ENCODE results near the gene MYH6. TPM values are rescaled to one million over a fixed set of nuclear protein-coding genes. Genes with fewer than 3 reads are reported as not detected.
A peak's percentile ranks its signal among the peaks of the same experiment; 100 is the strongest.

MYH6 gene
- total RNA-seq, 2 experiments from 2014 or later, result 0.08 to 0.10 TPM

DNA sequence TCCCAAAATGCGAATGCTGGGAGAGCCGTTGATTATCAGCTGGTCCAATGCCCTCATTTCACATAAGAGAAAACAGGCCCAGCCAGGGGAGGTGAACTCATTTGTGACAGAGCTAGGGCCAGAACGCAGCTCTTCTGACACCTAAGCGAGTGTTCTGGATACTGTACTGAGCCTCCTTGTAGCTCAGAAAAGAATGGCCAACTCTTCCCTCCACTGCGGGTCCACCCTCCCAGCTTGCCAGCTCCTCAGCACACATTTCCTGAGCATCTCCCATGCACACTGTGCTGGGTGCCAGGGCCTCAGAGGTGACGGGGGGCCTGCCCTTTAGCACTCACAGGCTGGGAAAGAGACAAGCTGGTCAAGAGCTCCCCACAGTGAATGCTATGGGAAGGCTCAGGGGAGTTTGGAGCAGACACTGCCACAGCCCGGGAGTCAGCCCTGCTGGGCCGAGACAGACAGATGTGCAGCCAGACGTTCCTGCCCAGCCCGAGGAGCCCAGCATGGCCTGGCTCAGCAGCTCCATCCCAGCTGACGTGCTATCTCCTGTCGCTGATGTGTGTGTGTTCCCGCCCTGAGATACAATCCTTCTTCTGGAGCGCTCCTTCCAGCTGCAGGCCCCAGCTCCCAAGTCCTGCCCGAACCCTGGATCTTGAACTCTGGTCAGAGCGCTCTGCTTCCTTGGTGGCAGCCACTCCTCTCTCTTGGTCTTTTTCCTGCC, 27.7 kb downstream of the MYH6 start:
- no peaks in the 10 kb centered on the region for H3K36me3 Mint-ChIP-seq (ENCODE audit: low read depth)
- no peak overlapping the region for H3K4me3 Mint-ChIP-seq
- ChIA-PET CTCF (interaction anchor here (0.6 to 3.1 kb wide), 27 partner anchors 8 to 312 kb away, joined by 3 to 27 read pairs (median 4); partner anchors contain the start of genes EFS and SLC22A17), POLR2A (interaction anchor here (1.4 to 2.7 kb wide), 2 partner anchors 54 to 59 kb away, joined by 3 to 10 read pairs; partner anchors contain the start of gene PABPN1)
- no peak overlapping the region for H3K27ac Mint-ChIP-seq
- DNase-seq, result no peak
- no peaks in the 10 kb centered on the region for H3K4me1 Mint-ChIP-seq
- no peaks in the 10 kb centered on the region for H3K9me3 Mint-ChIP-seq
- H3K27me3 Mint-ChIP-seq, result peaks cover 3% of the 10 kb centered on the region

GRCh38 chr14:23379366-23380196, 28.5 kb downstream of the MYH6 start:
- ChIA-PET POLR2A (interaction anchor here (1.4 to 2.7 kb wide), 2 partner anchors 53 to 58 kb away, joined by 3 to 10 read pairs; partner anchors contain the start of gene PABPN1), CTCF (interaction anchor here (0.6 to 3.1 kb wide), 27 partner anchors 9 to 311 kb away, joined by 3 to 27 read pairs (median 4); partner anchors contain the start of genes EFS and SLC22A17)
- no peaks in the 10 kb centered on the region for H3K36me3 Mint-ChIP-seq (ENCODE audit: low read depth)
- peak; percentile 63 for DNase-seq
- H3K4me1 Mint-ChIP-seq, result no peaks in the 10 kb centered on the region
- H3K4me3 Mint-ChIP-seq, result no peak overlapping the region
- H3K27ac Mint-ChIP-seq, result no peak overlapping the region
- H3K27me3 Mint-ChIP-seq, result peaks cover 3% of the 10 kb centered on the region
- no peaks in the 10 kb centered on the region for H3K9me3 Mint-ChIP-seq

- no peak for DNase-seq
- no peak overlapping the region for H3K27ac Mint-ChIP-seq
- peaks cover 3% of the 10 kb centered on the region for H3K27me3 Mint-ChIP-seq
- no peaks in the 10 kb centered on the region for H3K36me3 Mint-ChIP-seq (ENCODE audit: low read depth)
- no peaks in the 10 kb centered on the region for H3K4me1 Mint-ChIP-seq
- H3K9me3 Mint-ChIP-seq, result no peaks in the 10 kb centered on the region
- CTCF ChIA-PET, result interaction anchor here (1.8 to 3.1 kb wide), 3 partner anchors 11 to 258 kb away, joined by 7 to 27 read pairs (median 7); no protein-coding TSS in a partner anchor
- no peak overlapping the region for H3K4me3 Mint-ChIP-seq
- POLR2A ChIA-PET, result no interaction called here
Observed at GRCh38 chr14:23378612-23379220, 29.4 kb downstream of the MYH6 start.

DNA sequence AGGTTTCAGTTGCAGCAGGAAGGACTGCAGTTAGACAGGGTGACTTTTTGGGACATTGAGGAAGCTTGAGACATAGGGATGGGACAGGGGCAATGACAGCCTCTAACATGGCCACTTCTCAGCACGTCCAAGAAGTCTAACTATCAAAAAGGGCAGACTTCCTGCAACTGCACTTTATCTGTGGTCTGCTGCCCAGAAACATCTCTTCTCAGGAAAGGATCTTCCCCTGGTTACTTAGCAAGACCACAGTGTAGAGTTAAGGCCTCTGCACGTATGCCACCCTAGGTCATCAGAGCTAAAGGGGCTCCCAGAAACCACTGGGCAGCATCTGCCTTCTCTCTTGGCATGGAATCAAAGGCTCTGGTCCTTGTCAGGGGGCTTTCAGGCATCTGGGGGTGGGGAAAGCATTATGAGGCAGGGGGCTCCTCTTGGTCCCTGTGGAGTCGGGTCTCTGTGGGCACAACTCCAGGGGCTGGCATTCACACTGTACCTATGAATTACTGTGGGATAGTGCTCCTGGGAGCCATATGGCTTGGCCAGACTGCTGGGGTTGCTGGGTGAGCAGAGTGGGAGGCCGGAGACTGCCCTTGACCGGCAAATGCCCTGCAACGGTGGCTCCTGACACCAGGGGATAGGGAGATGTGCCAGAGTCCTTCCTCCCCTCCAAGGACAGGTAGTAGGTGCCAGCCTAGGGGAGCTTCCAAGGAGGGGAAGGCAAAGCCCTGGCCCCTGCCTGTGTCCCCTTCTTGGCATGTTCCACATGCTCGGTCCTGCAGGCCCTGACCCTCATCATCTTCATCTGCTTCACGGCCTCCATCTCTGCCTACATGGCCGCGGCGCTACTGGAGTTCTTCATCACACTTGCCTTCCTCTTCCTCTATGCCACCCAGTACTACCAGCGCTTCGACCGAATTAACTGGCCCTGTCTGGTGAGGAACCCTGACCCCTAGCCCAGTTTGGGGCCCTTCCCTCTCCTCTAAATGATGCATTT, 30.2 kb downstream of the MYH6 start:
- POLR2A ChIA-PET, result no interaction called here
- CTCF ChIA-PET, result no interaction called here

GRCh38 chr14:23377198-23377550, 30.9 kb downstream of the MYH6 start:
- H3K27ac Mint-ChIP-seq, result no peak overlapping the region
- no peaks in the 10 kb centered on the region for H3K36me3 Mint-ChIP-seq (ENCODE audit: low read depth)
- ChIA-PET CTCF (interaction anchor here (1.1 kb wide), 1 partner anchor 25 kb away, joined by 3 read pairs; the partner anchor contains the start of gene SLC22A17), POLR2A (no interaction called here)
- no peak for DNase-seq
- no peaks in the 10 kb centered on the region for H3K9me3 Mint-ChIP-seq
- no peak overlapping the region for H3K4me3 Mint-ChIP-seq
- no peaks in the 10 kb centered on the region for H3K4me1 Mint-ChIP-seq
- H3K27me3 Mint-ChIP-seq, result peaks cover 3% of the 10 kb centered on the region

More for the DNA sequence above, 30.2 kb downstream of the MYH6 start:
- no peaks in the 10 kb centered on the region for H3K9me3 Mint-ChIP-seq
- H3K27me3 Mint-ChIP-seq, result peaks cover 3% of the 10 kb centered on the region
- H3K36me3 Mint-ChIP-seq (ENCODE audit: low read depth), result no peaks in the 10 kb centered on the region
- no peak overlapping the region for H3K27ac Mint-ChIP-seq
- no peaks in the 10 kb centered on the region for H3K4me1 Mint-ChIP-seq
- no peak for DNase-seq
- no peak overlapping the region for H3K4me3 Mint-ChIP-seq

GRCh38 chr14:23376482-23377197, 31.4 kb downstream of the MYH6 start, which contains the start of gene CMTM5:
CMTM5 (plus strand) TSS chr14:23377046; CDS start chr14:23377252, 206 bp downstream.
- Mint-ChIP-seq H3K27me3 (peaks cover 3% of the 10 kb centered on the region), H3K27ac (no peak within 1 kb of the TSS), H3K4me3 (no peak within 1 kb of the TSS), H3K9me3 (no peaks in the 10 kb centered on the region), H3K4me1 (peaks cover 2% of the 10 kb centered on the region), H3K36me3 (ENCODE audit: low read depth) (no peaks in the 10 kb centered on the region)
- ChIA-PET POLR2A (no interaction called here), CTCF (interaction anchor here (1.1 kb wide), 1 partner anchor 24 kb away, joined by 3 read pairs; the partner anchor contains the start of gene SLC22A17)
- DNase-seq, result no peak

DNA sequence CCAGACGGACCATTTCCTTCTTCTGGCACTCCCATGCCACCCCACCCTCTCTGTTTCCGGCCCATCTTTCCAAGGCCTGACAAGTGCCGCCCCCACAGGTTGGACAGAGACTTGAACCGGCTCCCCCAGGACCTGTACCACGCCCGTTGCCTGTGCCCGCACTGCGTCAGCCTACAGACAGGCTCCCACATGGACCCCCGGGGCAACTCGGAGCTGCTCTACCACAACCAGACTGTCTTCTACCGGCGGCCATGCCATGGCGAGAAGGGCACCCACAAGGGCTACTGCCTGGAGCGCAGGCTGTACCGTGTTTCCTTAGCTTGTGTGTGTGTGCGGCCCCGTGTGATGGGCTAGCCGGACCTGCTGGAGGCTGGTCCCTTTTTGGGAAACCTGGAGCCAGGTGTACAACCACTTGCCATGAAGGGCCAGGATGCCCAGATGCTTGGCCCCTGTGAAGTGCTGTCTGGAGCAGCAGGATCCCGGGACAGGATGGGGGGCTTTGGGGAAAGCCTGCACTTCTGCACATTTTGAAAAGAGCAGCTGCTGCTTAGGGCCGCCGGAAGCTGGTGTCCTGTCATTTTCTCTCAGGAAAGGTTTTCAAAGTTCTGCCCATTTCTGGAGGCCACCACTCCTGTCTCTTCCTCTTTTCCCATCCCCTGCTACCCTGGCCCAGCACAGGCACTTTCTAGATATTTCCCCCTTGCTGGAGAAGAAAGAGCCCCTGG, 32.4 kb downstream of the MYH6 start:
- no peak overlapping the region for H3K27ac Mint-ChIP-seq
- H3K4me3 Mint-ChIP-seq, result no peak overlapping the region
- no peaks in the 10 kb centered on the region for H3K9me3 Mint-ChIP-seq
- ChIA-PET POLR2A (no interaction called here), CTCF (interaction anchor here (0.6 kb wide), 1 partner anchor 111 kb away, joined by 3 read pairs; no protein-coding TSS in a partner anchor)
- DNase-seq, result no peak
- H3K36me3 Mint-ChIP-seq (ENCODE audit: low read depth), result no peaks in the 10 kb centered on the region
- H3K27me3 Mint-ChIP-seq, result peaks cover 4% of the 10 kb centered on the region
- peaks cover 4% of the 10 kb centered on the region for H3K4me1 Mint-ChIP-seq

DNA sequence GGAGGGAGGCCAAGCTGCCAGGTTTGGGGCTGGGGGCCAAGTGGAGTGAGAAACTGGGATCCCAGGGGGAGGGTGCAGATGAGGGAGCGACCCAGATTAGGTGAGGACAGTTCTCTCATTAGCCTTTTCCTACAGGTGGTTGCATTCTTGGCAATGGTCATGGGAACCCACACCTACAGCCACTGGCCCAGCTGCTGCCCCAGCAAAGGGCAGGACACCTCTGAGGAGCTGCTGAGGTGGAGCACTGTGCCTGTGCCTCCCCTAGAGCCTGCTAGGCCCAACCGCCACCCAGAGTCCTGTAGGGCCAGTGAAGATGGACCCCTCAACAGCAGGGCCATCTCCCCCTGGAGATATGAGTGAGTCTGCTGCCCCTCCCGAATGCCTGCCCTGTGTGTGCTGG, 35.0 kb downstream of the MYH6 start:
- peaks cover 4% of the 10 kb centered on the region for H3K4me1 Mint-ChIP-seq
- peaks cover 8% of the 10 kb centered on the region for H3K27me3 Mint-ChIP-seq
- H3K36me3 Mint-ChIP-seq (ENCODE audit: low read depth), result no peaks in the 10 kb centered on the region
- no peak overlapping the region for H3K27ac Mint-ChIP-seq
- ChIA-PET POLR2A (no interaction called here), CTCF (no interaction called here)
- no peak for DNase-seq
- H3K9me3 Mint-ChIP-seq, result no peaks in the 10 kb centered on the region
- no peak overlapping the region for H3K4me3 Mint-ChIP-seq

- Mint-ChIP-seq H3K9me3 (no peaks in the 10 kb centered on the region), H3K27ac (no peak within 1 kb of the TSS), H3K36me3 (ENCODE audit: low read depth) (no peaks in the 10 kb centered on the region), H3K4me3 (no peak within 1 kb of the TSS), H3K27me3 (peaks cover 12% of the 10 kb centered on the region), H3K4me1 (peaks cover 4% of the 10 kb centered on the region)
- CTCF ChIA-PET, result no interaction called here
- no peak for DNase-seq
- POLR2A ChIA-PET, result no interaction called here
Observed at GRCh38 chr14:23372509-23372908, 35.6 kb downstream of the MYH6 start, which contains the start of gene IL25. IL25 (plus strand) TSS chr14:23372809.

DNA sequence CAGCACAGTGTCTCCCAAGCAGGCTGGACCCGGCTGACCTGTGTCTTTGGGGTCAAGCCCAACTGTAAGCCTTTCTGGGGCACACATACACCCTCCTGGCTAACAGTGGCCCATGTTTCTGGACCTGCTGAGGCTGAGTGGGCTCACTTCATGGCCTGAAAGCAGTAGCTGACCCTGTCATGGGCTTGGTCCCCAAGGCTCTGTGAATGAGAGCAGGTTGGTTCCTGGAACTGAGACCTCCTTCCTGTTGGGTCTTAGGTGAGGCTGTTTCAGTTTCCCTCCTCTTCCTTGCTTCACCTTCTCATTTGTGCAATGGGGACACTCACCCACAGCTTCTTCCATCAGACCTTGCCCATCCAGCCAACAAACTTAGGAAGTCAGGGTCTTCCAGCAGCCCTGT, 36.2 kb downstream of the MYH6 start:
- H3K4me3 Mint-ChIP-seq, result no peak overlapping the region
- ChIA-PET POLR2A (no interaction called here), CTCF (no interaction called here)
- peaks cover 4% of the 10 kb centered on the region for H3K4me1 Mint-ChIP-seq
- H3K9me3 Mint-ChIP-seq, result no peaks in the 10 kb centered on the region
- H3K27ac Mint-ChIP-seq, result no peak overlapping the region
- DNase-seq, result no peak
- peaks cover 17% of the 10 kb centered on the region for H3K27me3 Mint-ChIP-seq
- H3K36me3 Mint-ChIP-seq (ENCODE audit: low read depth), result no peaks in the 10 kb centered on the region

GRCh38 chr14:23370221-23370620, 37.9 kb downstream of the MYH6 start:
- Mint-ChIP-seq H3K9me3 (no peaks in the 10 kb centered on the region), H3K27me3 (peaks cover 21% of the 10 kb centered on the region), H3K36me3 (ENCODE audit: low read depth) (no peaks in the 10 kb centered on the region), H3K27ac (no peak overlapping the region), H3K4me1 (peaks cover 4% of the 10 kb centered on the region), H3K4me3 (no peak overlapping the region)
- ChIA-PET CTCF (interaction anchor here (1.3 kb wide), 1 partner anchor 10 kb away, joined by 6 read pairs; no protein-coding TSS in a partner anchor), POLR2A (interaction anchor here (1.5 kb wide), 1 partner anchor 8 kb away, joined by 3 read pairs; no protein-coding TSS in a partner anchor)
- DNase-seq, result no peak

Measured in activated CD4-positive, alpha-beta memory T cell treated with anti-CD3 and anti-CD28 coated beads, Interleukin-2, amount 10 ng/mL, durations not matched to agents 7 days and 5 days (primary cell).